Epidermal melanocyte (primary cell): ENCODE measurements around the gene SERINC2.
"Not testable (repeated sequence)": the region's sequence is repeated elsewhere in the genome, so short reads cannot be mapped to it uniquely, and the experiment has no call there.

ENCODE experiments used
- DNase-seq: peaks from one replicate; pipeline ENCODE4 v3.0.0; 2011; ENCODE audit warnings: low spot score; ENCODE audit not compliant: insufficient read length

The SERINC2 gene

GRCh38 chr1:31383967-31384366 is 29.0 kb upstream of the SERINC2 start:
- no peak for DNase-seq

DNA sequence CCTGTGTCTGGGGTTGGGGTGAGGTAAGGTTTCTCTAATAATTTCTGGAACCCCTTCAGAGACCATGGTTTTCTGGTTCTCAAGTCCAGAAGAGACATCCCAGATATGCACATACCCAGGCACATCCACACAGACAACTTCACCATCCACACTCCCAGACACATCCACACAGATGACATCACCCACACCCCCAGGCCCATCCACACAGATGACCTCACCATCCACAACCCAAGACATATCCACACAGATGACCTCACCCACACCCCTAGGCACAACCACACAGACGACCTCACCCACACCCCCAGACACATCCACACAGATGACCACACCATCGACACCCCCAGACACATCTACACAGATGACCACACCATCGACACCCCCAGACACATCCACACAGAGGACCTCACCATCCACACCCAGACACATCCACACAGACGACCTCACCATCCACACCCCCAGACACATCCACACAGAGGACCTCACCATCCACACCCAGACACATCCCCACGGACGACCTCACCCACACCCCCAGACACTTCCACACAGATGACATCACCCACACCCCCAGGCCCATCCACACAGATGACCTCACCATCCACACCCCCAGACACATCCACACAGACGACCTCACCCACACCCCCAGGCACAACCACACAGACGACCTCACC is 26.3 kb upstream of the SERINC2 start:
- not testable (repeated sequence) for DNase-seq

DNA sequence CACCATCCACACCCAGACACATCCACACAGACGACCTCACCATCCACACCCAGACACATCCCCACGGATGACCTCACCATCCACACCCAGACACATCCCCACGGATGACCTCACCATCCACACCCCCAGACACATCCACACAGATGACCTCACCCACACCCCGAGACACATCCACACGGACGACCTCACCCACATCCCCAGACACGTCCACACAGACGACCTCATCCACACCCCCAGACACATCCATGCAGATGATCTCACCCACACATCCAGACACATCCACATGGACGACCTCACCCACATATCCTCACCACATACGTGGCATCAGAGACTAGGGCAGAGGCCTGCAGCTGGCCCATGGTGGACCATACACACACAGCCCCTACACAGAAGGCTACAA is 25.4 kb upstream of the SERINC2 start:
- no peak for DNase-seq

DNA sequence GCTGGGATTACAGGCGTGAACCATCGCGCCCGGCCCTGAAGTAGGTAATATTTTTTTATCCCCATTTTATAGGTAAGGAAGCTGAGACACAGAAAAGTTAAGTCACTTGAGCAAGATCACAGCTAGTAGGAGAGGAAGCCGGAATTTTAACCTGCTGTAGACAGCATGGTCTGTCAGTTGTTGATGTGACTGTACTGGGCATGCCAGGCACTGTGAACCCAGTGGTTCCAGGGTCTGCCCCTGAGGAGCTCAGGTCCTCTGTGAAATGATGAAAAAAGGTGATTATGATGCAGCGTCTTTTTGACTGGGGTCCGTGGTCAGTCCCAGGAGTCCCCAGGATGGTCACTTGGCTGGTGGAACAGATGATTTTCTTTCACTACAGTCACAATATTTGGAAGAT is 23.4 kb upstream of the SERINC2 start:
- no peak for DNase-seq

DNA sequence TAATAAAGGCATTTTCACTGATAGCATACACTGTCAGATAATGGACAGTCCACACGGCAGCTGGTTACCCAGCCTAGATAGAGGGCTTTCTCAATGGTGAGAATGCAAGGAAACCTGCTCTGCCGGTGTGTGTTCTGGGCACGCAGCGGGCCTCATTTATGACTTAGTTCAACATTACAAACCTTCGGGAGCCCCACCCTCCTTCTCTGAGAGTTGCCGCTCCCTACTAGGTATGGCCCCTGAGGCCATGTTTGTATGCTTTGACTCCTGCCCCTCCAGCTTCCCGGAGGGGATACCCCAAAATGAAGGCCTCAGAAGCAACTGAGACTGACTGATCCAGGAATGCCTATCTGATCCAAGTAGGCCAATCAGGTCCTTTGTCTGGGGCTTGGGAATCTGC is 22.9 kb upstream of the SERINC2 start:
- no peak for DNase-seq

- DNase-seq, result no peak
These were observed 19.6 kb upstream of the SERINC2 start for GRCh38 chr1:31393463-31393862.

GRCh38 chr1:31394584-31395193 is 18.3 kb upstream of the SERINC2 start:
- peak; percentile 73 for DNase-seq

DNA sequence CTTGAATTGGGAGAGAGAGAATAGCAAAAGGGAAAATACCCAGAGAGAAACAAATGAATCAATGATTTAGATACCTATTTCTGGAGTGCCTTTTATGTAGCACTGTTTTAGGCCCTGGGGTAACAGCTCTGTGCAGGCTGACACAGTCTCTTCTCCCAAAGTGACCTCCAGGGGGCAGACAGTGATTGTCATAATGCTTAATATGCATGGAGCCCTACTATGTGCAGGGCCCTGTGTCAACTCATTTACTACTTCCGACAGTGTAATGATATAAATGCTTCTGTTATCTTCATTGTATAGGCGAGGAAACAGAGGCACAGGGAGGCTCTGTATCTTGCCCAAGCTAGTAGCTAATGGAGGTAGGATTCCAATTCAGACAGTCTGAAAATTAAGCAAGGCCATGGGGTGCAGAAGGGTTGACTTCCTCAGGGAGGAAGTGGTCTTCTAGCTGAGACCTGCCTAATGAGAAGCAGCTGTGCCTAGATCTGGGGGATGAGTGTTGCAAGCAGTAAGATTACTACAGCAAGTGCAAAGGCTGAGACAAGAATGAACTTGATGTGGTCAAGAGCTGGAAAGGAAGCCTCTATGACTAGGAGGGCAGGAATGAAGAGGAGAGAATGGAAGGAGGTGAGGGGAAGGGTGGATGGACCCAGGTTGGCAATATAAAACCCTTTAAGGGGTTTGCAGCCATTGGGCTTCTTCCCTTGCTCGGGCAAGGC is 16.2 kb upstream of the SERINC2 start:
- DNase-seq, result no peak

DNA sequence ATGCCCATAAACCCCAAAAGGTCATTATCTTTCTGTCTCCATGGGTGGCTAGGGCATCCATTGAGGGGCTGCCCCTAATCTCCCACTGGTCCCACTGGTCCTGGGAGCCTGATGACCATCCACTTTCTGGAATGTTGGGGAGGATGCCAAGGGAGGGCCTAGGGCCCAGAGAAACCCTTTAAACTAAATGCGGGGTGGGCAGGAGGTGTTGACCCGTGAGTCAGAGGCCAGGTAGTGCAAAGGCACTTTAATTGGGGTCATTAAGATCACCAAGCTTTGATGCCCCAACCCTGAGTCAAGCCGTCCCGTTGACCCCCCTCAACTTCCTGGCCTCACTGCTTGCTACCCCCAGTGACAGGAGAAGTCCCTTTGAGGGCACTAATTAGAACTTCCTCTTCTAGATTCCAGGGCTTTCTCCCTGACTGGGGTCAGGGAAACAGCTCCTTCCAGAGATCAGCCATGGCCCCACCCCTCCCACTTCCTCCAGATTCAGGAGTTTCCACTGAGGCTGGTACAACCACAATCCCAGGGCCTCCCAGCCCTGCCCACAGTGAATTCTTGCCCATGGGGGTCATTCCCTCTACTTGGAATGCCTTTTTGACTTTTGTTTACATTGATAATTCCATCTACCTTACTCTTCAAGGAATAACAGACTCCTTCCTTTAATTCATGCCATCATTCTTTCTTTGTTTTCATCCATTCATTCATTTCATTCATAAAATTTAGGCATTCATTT is 15.5 kb upstream of the SERINC2 start:
- no peak for DNase-seq

GRCh38 chr1:31398246-31398645 is 14.8 kb upstream of the SERINC2 start:
- DNase-seq, result no peak

GRCh38 chr1:31399976-31400375 is 13.0 kb upstream of the SERINC2 start:
- DNase-seq, result no peak

- no peak for DNase-seq
These were observed 12.6 kb upstream of the SERINC2 start for GRCh38 chr1:31400393-31400792.

GRCh38 chr1:31401241-31401640 is 11.8 kb upstream of the SERINC2 start:
- no peak for DNase-seq

GRCh38 chr1:31405578-31406245 is 7.3 kb upstream of the SERINC2 start:
- DNase-seq, result no peak

DNA sequence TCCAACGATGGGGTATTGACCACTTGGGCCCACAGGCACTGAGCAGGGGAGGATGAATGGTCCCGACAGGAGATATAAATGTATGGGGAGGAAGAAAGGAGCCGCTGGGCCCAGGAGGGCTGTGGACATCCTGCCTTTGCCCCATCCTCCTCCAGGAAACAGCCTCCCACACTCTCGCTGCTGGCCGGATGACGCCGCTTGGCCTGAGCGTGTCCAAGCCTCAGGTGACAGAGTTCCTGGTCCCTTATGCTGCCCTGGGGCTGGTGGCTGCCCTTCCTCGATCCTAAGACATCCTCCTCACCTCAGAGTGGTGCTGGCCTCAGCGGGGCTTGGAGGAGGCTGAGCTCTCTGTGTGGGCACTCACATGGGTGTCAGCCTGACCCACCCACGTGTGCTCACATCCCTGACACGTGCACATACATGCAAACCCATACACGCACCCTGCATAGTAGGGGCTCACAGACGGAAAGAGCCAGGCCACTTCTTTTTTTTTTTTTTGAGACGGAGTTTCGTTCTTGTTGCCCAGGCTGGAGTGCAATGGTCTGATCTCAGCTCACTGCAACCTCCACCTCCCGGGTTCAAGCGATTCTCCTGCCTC is 5.9 kb upstream of the SERINC2 start:
- DNase-seq, result no peak

DNA sequence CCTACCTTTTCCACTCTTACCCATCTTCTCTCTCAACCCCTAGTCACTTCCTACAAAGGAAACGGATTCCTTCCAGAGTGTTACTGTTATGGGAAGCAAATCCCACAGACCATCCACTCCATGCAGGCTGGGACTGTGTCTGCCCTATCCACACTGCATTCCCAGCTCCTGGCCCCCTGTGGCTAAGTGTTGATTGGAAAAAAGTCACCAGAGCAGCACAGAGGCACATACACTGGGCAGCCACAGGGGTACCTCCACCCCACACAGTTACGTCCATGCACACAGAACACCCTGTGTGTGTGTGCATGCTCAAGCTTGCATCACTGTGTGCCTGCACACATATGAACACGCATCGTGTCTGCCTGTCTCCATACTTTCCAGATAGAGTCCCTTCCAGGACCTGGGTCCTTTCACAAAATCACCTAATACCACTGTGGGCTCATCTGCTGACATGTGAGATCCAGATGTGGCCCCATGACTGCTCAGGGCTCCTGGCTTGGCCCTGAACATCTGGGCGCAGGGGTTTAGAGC is 4.2 kb upstream of the SERINC2 start:
- DNase-seq, result no peak

DNA sequence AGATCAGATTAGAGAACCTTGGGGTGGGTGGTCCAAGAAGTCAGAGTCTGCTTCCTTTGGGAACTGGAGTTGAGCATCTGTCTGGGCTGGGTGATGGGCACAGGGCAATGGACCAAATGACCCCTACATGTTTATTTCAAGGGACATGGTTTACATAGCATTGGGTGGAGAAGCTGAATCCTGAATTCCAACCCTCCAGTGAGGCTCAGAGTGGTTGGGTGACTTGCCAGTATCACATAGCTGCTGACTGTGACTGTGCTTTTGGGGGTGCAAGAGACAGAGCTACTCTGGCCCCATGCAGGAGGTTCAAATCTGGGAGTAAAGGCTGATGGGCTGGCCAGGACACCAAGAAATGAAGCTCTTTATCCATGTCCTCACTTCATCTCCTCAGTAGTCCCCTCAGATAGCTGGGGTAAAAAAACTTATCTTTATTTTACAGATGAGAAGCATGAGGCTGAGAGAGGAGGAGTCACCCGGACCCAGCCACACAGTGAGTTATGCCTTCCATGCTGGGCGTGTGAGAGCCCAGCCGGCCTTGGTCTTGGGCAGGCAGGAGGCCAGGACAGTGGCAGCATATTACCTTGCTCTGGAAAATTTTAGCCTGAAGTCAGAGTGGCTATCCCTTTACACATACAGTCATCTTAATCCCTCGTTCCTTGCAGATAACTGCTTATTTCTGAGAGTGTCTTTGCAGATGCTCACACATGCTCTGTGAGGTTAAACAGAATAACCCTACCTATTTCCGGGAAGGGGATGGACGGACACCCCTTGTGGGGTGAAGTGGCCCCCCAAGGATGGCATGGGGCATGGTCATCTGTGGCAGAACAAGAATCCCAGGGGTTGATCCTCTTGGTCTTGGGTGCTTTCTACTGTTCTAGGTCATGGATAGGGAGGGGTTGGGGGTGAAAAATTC is 2.8 kb upstream of the SERINC2 start:
- no peak for DNase-seq

DNA sequence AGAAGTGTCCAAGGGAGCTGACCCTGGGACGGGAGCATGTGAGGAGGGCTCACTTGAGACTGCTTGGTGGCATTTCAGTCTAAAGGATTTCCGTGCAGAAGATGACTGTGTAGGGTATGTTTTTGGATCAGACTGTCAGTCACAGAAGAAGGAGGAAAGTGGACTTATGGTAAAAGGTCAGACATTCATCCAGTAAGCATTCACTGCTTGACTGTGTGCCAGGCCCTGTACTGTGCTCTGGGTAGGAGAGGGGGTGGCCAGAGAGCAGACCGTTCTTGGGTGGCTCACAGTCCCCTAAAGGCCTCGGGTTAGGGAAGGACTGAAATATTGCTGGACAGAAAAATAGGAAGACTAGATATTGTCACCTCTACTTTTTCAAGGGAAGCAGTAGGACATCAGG is 2.1 kb upstream of the SERINC2 start:
- no peak for DNase-seq

DNA sequence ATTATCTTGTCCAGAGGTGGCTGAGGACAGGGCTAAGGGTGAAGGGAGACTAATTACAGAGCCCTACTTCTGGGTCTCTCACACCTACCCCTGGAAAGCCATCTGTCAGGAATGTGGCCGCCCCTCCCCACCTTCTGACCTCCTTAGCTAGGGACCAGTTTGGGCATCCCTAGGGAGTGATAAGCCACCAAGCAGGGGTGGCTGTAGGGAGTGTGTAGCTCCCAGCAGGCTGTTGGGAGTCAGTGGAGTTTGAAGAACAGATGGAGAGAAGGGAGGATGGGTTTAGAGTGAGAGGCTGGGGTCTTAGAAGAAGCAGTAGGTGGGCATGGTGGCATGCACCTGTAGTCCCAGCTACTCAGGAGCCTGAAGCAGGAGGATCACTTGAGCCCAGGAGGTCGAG is 808 bp upstream of the SERINC2 start:
- no peak for DNase-seq
